ENCODE results near the gene VEGFA. TPM values are rescaled to one million over a fixed set of nuclear protein-coding genes. Genes with fewer than 3 reads are reported as not detected.
A peak's percentile ranks its signal among the peaks of the same experiment; 100 is the strongest.

The VEGFA gene
- total RNA-seq, 2 experiments from 2014 or later = 93.7 to 104 TPM

GRCh38 chr6:43803055-43803782 is 33.2 kb downstream of the VEGFA start:
- POLR2A ChIA-PET = no interaction called here
- H3K4me3 Mint-ChIP-seq = no peak overlapping the region
- intact Hi-C loops (cut with micrococcal nuclease) = no loop called here
- ATAC-seq (no peak), DNase-seq (no peak)
- no peak for TF ChIP-seq CTCF (IDR thresholded peaks at IDR 0.05)
- H3K27ac Mint-ChIP-seq = no peak overlapping the region
- peaks cover 4% of the 10 kb centered on the region for H3K4me1 Mint-ChIP-seq (ENCODE audit: low read depth)
- no peaks in the 10 kb centered on the region for H3K9me3 Mint-ChIP-seq
- no peaks in the 10 kb centered on the region for H3K27me3 Mint-ChIP-seq
- CTCF ChIA-PET = interaction anchor here (1.3 to 1.4 kb wide), 2 partner anchors 10 to 33 kb away, joined by 3 read pairs; partner anchors contain the start of gene VEGFA
- no peaks in the 10 kb centered on the region for H3K36me3 Mint-ChIP-seq (ENCODE audit: low read depth)

DNA sequence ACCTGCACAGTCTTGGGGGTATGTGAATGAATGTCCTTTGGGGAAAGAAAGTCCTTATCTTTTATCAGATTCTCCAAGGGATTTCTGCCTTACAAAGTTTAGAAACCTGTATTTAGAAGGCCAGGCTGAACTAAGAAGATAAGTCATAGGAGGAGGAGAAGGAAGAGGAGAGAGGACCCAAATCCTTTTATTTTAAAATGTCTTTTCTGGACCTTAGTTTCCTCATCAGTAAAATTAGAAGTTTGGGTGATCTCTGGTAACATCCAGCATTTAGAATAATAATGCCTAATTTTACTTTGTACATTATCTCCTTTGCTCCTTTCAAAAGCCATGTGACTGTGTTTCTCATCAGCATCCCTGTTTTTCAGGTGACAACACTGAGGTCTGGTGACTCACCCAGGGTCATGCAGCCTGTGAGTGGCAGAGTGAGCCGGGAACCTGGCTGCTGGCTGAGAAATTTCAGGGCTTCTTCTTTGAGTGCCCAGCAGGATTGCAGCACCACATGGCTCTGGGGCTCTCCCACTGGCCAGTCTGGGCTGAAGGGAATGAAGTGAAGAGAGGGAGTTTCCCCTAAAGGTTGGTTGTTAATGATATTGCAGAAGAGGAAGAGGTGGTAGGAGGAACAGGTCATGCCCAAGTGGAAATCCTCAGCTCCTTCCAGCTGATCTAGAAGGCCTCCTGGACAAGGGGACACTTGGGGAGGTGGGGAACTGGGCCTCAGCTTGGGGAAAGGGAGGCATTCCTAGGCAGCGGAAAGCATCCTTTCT is 34.0 kb downstream of the VEGFA start:
- DNase-seq = peak; percentile 36
- CTCF ChIA-PET = no interaction called here

DNA sequence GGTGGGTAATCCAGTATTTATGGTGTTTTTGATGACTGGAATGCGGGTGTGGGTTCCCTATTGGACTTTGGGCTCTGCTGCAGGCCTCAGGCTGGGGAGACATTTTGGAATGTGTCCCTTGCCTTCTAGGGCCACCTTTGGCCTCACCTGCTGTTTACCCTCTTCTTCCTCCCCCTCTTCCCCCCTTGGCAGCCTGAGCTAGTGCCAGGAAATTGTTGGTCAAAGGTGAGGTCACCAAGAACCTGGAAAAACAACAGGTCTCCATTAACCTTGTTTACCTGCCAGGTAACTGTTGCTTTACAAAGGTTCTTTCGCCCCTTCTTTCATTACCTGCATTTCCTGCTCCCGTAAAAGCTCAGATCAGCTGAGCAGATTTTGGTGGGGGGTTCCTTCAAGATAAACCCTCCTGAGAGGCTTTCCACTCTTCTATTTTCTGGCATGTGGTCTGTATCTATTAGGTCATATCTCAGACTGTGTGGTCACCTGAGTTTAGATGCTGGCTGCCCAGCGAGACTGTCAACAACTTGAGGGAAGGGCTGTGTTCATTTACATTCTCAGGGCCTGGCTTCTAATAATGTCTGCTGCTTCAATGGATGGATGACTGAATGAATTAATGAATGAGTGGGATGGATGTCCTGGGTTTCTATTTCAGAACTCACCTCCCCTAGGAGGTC is 34.7 kb downstream of the VEGFA start:
- no peak for TF ChIP-seq CTCF (IDR thresholded peaks at IDR 0.05)
- ChIA-PET CTCF (no interaction called here), POLR2A (interaction anchor here (0.9 to 1.1 kb wide), 2 partner anchors 30 to 127 kb away, joined by 3 to 4 read pairs; no protein-coding TSS in a partner anchor)
- Mint-ChIP-seq H3K27ac (no peak overlapping the region), H3K9me3 (no peaks in the 10 kb centered on the region), H3K4me3 (no peak overlapping the region), H3K27me3 (no peaks in the 10 kb centered on the region), H3K4me1 (ENCODE audit: low read depth) (peaks cover 2% of the 10 kb centered on the region), H3K36me3 (ENCODE audit: low read depth) (no peaks in the 10 kb centered on the region)
- DNase-seq (no peak), ATAC-seq (no peak)
- intact Hi-C loops (cut with micrococcal nuclease) = no loop called here

More for the DNA sequence above, 34.0 kb downstream of the VEGFA start:
- POLR2A ChIA-PET = no interaction called here
- H3K4me1 Mint-ChIP-seq (ENCODE audit: low read depth) = peaks cover 4% of the 10 kb centered on the region
- H3K9me3 Mint-ChIP-seq = no peaks in the 10 kb centered on the region
- no peaks in the 10 kb centered on the region for H3K27me3 Mint-ChIP-seq
- H3K4me3 Mint-ChIP-seq = no peak overlapping the region
- H3K27ac Mint-ChIP-seq = no peak overlapping the region
- peak; percentile 52 for ATAC-seq
- no peak for TF ChIP-seq CTCF (IDR thresholded peaks at IDR 0.05)
- H3K36me3 Mint-ChIP-seq (ENCODE audit: low read depth) = no peaks in the 10 kb centered on the region
- intact Hi-C loops (cut with micrococcal nuclease) = no loop called here

GRCh38 chr6:43805699-43806042 is 35.7 kb downstream of the VEGFA start:
- intact Hi-C loops (cut with micrococcal nuclease) = no loop called here
- no peaks in the 10 kb centered on the region for H3K27me3 Mint-ChIP-seq
- POLR2A ChIA-PET = interaction anchor here (0.9 to 1.1 kb wide), 2 partner anchors 31 to 126 kb away, joined by 3 to 4 read pairs; no protein-coding TSS in a partner anchor
- no peaks in the 10 kb centered on the region for H3K9me3 Mint-ChIP-seq
- no peak overlapping the region for H3K4me3 Mint-ChIP-seq
- ATAC-seq = no peak
- DNase-seq = no peak
- no peaks in the 10 kb centered on the region for H3K36me3 Mint-ChIP-seq (ENCODE audit: low read depth)
- CTCF ChIA-PET = no interaction called here
- TF ChIP-seq CTCF (IDR thresholded peaks at IDR 0.05) = no peak
- no peak overlapping the region for H3K27ac Mint-ChIP-seq
- no peaks in the 10 kb centered on the region for H3K4me1 Mint-ChIP-seq (ENCODE audit: low read depth)
